ENCODE data around the gene NOLC1. TPM values are rescaled to one million over a fixed set of nuclear protein-coding genes. Genes with fewer than 3 reads are reported as not detected.

NOLC1 gene
- total RNA-seq, 1 experiment from 2014 or later = 168 TPM

DNA sequence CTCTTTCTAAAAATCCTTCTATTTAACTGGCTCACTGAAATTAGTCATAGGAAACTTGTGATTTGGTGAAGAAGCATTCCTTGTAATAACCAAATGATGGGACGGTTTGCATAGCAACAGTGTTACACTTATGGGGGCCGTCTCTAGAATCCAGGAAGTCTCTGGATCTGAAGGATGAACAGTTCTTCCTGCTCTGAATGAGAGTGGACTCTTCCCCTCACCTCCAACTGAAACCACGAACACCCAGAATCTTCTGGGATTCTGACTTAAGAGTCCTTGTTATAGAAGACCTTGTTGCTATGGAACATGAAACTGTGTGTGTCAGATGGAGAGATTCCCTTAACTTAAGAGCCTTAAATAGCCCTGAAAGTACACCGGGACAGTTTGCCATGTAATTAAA, 23.2 kb downstream of the NOLC1 start:
- H3K27ac Mint-ChIP-seq (ENCODE audit: low read depth, unreplicated experiment) = no peak overlapping the region
- no peak for DNase-seq (ENCODE audit: unreplicated experiment)

DNA sequence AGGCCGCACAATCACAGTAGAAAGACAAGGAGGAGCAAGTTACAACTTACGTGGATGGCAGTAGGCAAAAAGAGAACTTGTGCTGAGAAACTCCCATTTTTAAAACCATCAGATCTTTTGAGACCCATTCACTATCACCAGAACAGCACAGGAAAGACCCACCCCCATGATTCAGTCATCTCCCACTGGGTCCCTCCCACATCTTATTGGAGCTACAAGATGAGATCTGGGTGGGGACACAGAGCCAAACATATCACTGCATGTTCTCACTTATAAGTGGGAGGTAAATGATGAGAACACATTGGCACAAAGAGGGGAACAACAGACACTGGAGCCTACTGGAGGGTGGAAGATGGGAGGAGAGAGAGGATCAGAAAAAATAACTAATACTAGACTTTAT, 32.4 kb downstream of the NOLC1 start:
- H3K4me1 Mint-ChIP-seq (ENCODE audit: insufficient read depth, unreplicated experiment) = no peaks in the 10 kb centered on the region
- no peaks in the 10 kb centered on the region for H3K36me3 Mint-ChIP-seq (ENCODE audit: insufficient read depth, unreplicated experiment)
- intact Hi-C loops (cut with micrococcal nuclease) = no loop called here
- ChIA-PET POLR2A (no interaction called here), CTCF (interaction anchor here (1.6 kb wide), 1 partner anchor 16 kb away, joined by 5 read pairs; no protein-coding TSS in a partner anchor)
- TF ChIP-seq, protein P1, sequence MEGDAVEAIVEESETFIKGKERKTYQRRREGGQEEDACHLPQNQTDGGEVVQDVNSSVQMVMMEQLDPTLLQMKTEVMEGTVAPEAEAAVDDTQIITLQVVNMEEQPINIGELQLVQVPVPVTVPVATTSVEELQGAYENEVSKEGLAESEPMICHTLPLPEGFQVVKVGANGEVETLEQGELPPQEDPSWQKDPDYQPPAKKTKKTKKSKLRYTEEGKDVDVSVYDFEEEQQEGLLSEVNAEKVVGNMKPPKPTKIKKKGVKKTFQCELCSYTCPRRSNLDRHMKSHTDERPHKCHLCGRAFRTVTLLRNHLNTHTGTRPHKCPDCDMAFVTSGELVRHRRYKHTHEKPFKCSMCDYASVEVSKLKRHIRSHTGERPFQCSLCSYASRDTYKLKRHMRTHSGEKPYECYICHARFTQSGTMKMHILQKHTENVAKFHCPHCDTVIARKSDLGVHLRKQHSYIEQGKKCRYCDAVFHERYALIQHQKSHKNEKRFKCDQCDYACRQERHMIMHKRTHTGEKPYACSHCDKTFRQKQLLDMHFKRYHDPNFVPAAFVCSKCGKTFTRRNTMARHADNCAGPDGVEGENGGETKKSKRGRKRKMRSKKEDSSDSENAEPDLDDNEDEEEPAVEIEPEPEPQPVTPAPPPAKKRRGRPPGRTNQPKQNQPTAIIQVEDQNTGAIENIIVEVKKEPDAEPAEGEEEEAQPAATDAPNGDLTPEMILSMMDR (IDR thresholded peaks at IDR 0.05; ENCODE audit: unreplicated experiment) = no peak
- H3K9me3 Mint-ChIP-seq (ENCODE audit: unreplicated experiment) = peaks cover 25% of the 10 kb centered on the region
- no peaks in the 10 kb centered on the region for H3K27me3 Mint-ChIP-seq (ENCODE audit: insufficient read depth, unreplicated experiment)
- no peak overlapping the region for H3K27ac Mint-ChIP-seq (ENCODE audit: low read depth, unreplicated experiment)
- BruUV-seq (replicated peaks) = no TSS peak
- no peak for DNase-seq (ENCODE audit: unreplicated experiment)
- H3K4me3 Mint-ChIP-seq (ENCODE audit: unreplicated experiment) = no peak overlapping the region

More for the DNA sequence above, 23.2 kb downstream of the NOLC1 start:
- H3K9me3 Mint-ChIP-seq (ENCODE audit: unreplicated experiment) = no peaks in the 10 kb centered on the region
- CTCF ChIA-PET = no interaction called here
- TF ChIP-seq, protein P1 (IDR thresholded peaks at IDR 0.05; ENCODE audit: unreplicated experiment) = no peak
- POLR2A ChIA-PET = interaction anchor here (0.7 kb wide), 1 partner anchor 287 kb away, joined by 3 read pairs; no protein-coding TSS in a partner anchor
- intact Hi-C loops (cut with micrococcal nuclease) = no loop called here
- no peaks in the 10 kb centered on the region for H3K36me3 Mint-ChIP-seq (ENCODE audit: insufficient read depth, unreplicated experiment)
- BruUV-seq (replicated peaks) = no TSS peak
- H3K27me3 Mint-ChIP-seq (ENCODE audit: insufficient read depth, unreplicated experiment) = peaks cover 22% of the 10 kb centered on the region
- H3K4me1 Mint-ChIP-seq (ENCODE audit: insufficient read depth, unreplicated experiment) = no peaks in the 10 kb centered on the region
- H3K4me3 Mint-ChIP-seq (ENCODE audit: unreplicated experiment) = no peak overlapping the region

DNA sequence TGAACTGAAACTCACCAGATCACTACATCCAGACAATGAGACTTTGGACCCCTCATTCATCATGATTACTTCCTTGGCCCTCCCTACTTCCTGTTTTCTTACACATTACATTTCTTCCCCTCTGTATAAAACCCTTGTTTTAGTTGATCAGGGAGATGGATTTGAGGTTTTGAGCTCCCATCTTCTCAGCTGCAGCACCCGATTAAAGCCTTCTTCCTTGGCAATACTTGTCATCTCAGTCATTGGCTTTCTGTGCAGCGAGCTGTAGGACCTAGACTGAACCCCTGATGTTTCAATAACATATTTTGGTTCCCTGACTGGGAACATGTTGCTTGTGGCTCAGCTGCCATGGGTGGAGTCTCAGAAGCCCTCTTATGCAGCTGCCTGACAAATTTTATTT, 33.1 kb downstream of the NOLC1 start:
- intact Hi-C loops (cut with micrococcal nuclease) = no loop called here
- DNase-seq (ENCODE audit: unreplicated experiment) = no peak
- Mint-ChIP-seq H3K27ac (ENCODE audit: low read depth, unreplicated experiment) (no peak overlapping the region), H3K4me3 (ENCODE audit: unreplicated experiment) (no peak overlapping the region), H3K4me1 (ENCODE audit: insufficient read depth, unreplicated experiment) (no peaks in the 10 kb centered on the region), H3K36me3 (ENCODE audit: insufficient read depth, unreplicated experiment) (no peaks in the 10 kb centered on the region), H3K27me3 (ENCODE audit: insufficient read depth, unreplicated experiment) (no peaks in the 10 kb centered on the region), H3K9me3 (ENCODE audit: unreplicated experiment) (peaks cover 25% of the 10 kb centered on the region)
- BruUV-seq (replicated peaks) = no TSS peak
- TF ChIP-seq, protein P1 (IDR thresholded peaks at IDR 0.05; ENCODE audit: unreplicated experiment) = no peak
- ChIA-PET CTCF (interaction anchor here (1.6 to 1.7 kb wide), 2 partner anchors 16 to 41 kb away, joined by 5 read pairs; no protein-coding TSS in a partner anchor), POLR2A (interaction anchor here (0.8 kb wide), 1 partner anchor 9 kb away, joined by 3 read pairs; no protein-coding TSS in a partner anchor)

DNA sequence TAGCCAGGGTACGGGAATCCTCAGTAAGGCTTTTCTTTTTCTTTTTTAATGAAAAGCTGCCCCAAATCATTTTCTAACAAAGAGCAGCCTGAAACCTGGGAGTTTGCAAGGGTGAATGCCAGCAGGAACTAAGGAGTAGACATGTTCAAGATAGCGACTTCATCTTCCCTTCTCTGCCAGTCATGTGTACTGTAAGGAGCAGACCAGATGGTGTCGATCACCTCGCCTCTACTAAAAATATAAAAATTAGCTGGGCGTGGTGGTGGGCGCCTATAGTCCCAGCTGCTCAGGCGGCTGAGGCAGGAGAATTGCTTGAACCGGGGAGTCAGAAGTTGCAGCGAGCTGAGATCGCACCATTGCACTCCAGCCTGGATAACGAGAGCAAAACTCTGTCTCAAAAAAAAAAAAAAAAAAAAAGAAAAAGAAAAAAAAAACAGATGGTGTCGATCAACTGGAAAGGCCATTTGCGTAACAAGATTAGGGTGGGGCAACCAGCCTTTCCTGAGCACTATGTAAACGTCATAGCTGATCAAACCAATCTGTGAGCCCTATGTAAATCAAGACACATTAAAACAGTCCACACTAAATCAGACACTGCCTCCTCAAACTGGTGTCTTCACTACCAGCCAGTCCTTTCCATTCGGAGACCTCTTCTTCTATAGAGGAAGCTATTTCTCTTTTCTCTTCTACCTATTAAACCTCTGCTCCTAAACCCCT, 33.8 kb downstream of the NOLC1 start:
- H3K4me3 Mint-ChIP-seq (ENCODE audit: unreplicated experiment) = no peak overlapping the region
- no peaks in the 10 kb centered on the region for H3K36me3 Mint-ChIP-seq (ENCODE audit: insufficient read depth, unreplicated experiment)
- POLR2A ChIA-PET = interaction anchor here (0.8 kb wide), 1 partner anchor 9 kb away, joined by 3 read pairs; no protein-coding TSS in a partner anchor
- CTCF ChIA-PET = interaction anchor here (1.1 to 1.7 kb wide), 3 partner anchors 9 to 41 kb away, joined by 3 to 5 read pairs (median 5); no protein-coding TSS in a partner anchor
- no peaks in the 10 kb centered on the region for H3K27me3 Mint-ChIP-seq (ENCODE audit: insufficient read depth, unreplicated experiment)
- no TSS peak for BruUV-seq (replicated peaks)
- DNase-seq (ENCODE audit: unreplicated experiment) = no peak
- H3K4me1 Mint-ChIP-seq (ENCODE audit: insufficient read depth, unreplicated experiment) = no peaks in the 10 kb centered on the region
- peaks cover 25% of the 10 kb centered on the region for H3K9me3 Mint-ChIP-seq (ENCODE audit: unreplicated experiment)
- intact Hi-C loops (cut with micrococcal nuclease) = no loop called here
- H3K27ac Mint-ChIP-seq (ENCODE audit: low read depth, unreplicated experiment) = no peak overlapping the region
- TF ChIP-seq, protein P1 (IDR thresholded peaks at IDR 0.05; ENCODE audit: unreplicated experiment) = no peak

Measured in MCF 10A (cell line).